HEK293 (cell line): ENCODE measurements around the gene ZNF662.
"Not testable (repeated sequence)": the region's sequence is repeated elsewhere in the genome, so short reads cannot be mapped to it uniquely, and the experiment has no call there.

Experiments
- CTCF ChIA-PET: fragments of 350-600 bp; formaldehyde crosslinking; extraction: SDS; loops from one replicate; lab custom pipeline; 2021; ENCODE audit warnings: antibody characterized with exemption; lab: Yijun Ruan, JAX
- POLR2A ChIA-PET: fragments of 300-600 bp; formaldehyde crosslinking; extraction: SDS; loops from one replicate; lab custom pipeline; 2020; ENCODE audit warnings: antibody characterized with exemption, inconsistent platforms; lab: Yijun Ruan, JAX
- H3K27ac ChIP-seq: fragments of 200-500 bp; sonication (Bioruptor generic); 2 replicates; pipeline ENCODE4 v1.5.1; 2014; ENCODE audit warnings: low read depth, low read length, control low read depth, inconsistent platforms; ENCODE audit errors: extremely low read depth
- H3K36me3 ChIP-seq, 2 experiments: fragments of 200-500 bp in 1 of 2; sonication (Bioruptor generic) in 1 of 2; 1 replicate in 1 of 2; 2 replicates in 1 of 2; pipeline ENCODE4 v1.5.1; 2014 to 2017; ENCODE audit warnings: inconsistent platforms in 2 of 2, low read length in 2 of 2; ENCODE audit not compliant: control insufficient read depth in 2 of 2, insufficient read depth in 1 of 2
- H3K4me1 ChIP-seq: fragments of 200-500 bp; sonication (Bioruptor generic); 2 replicates; pipeline ENCODE4 v1.5.1; 2014; ENCODE audit warnings: mild to moderate bottlenecking, low read length, inconsistent platforms; ENCODE audit not compliant: control insufficient read depth, insufficient read depth
- H3K4me3 ChIP-seq: 2 replicates; pipeline ENCODE4 v1.5.1; 2011; ENCODE audit warnings: low read depth, mild to moderate bottlenecking, control low read depth, low read length, moderate library complexity
- H3K9me3 ChIP-seq: fragments of 200-500 bp; sonication (Bioruptor generic); 2 replicates; pipeline ENCODE4 v1.5.1; 2014; ENCODE audit warnings: low read depth, low read length, inconsistent platforms; ENCODE audit not compliant: control insufficient read depth, insufficient read depth
- FEZF1 ChIP-seq: fragments of 450-650 bp; formaldehyde crosslinking; IDR thresholded peaks from 2 replicates; pipeline ENCODE4 v1.5.1; 2016; ENCODE audit warnings: missing biosample characterization, missing genetic modification characterization
- GLI2 ChIP-seq: fragments of 450-650 bp; formaldehyde crosslinking; IDR thresholded peaks from 2 replicates; pipeline ENCODE4; 2017; ENCODE audit warnings: missing biosample characterization, missing genetic modification characterization, low read depth, borderline replicate concordance
- IKZF3 ChIP-seq: fragments of 450-650 bp; IDR thresholded peaks from 2 replicates; pipeline ENCODE4 v1.5.0; 2018; ENCODE audit warnings: missing biosample characterization, mild to moderate bottlenecking, missing genetic modification characterization, moderate library complexity
- KLF1 ChIP-seq: fragments of 450-650 bp; formaldehyde crosslinking; IDR thresholded peaks from 2 replicates; pipeline ENCODE4 v1.5.1; 2016; ENCODE audit warnings: missing biosample characterization, missing genetic modification characterization
- KLF8 ChIP-seq: fragments of 450-650 bp; formaldehyde crosslinking; IDR thresholded peaks from 2 replicates; pipeline ENCODE4 v1.5.1; 2016; ENCODE audit warnings: missing biosample characterization, missing genetic modification characterization
- MZF1 ChIP-seq: fragments of 450-650 bp; formaldehyde crosslinking; IDR thresholded peaks from 2 replicates; pipeline ENCODE4 v1.5.1; 2017; ENCODE audit warnings: missing biosample characterization, missing genetic modification characterization, borderline replicate concordance
- OVOL3 ChIP-seq: fragments of 450-650 bp; formaldehyde crosslinking; IDR thresholded peaks from 2 replicates; pipeline ENCODE4 v1.5.1; 2016; ENCODE audit warnings: missing biosample characterization, missing genetic modification characterization
- SP2 ChIP-seq: fragments of 450-650 bp; formaldehyde crosslinking; IDR thresholded peaks from 2 replicates; pipeline ENCODE4 v1.5.1; 2016; ENCODE audit warnings: missing biosample characterization, missing genetic modification characterization
- SP7 ChIP-seq: fragments of 450-650 bp; formaldehyde crosslinking; IDR thresholded peaks from 2 replicates; pipeline ENCODE4 v1.5.1; 2016; ENCODE audit warnings: missing biosample characterization, missing genetic modification characterization
- ZBTB20 ChIP-seq: fragments of 450-650 bp; formaldehyde crosslinking; IDR thresholded peaks from 2 replicates; pipeline ENCODE4 v1.5.1; 2016; ENCODE audit warnings: missing biosample characterization, missing genetic modification characterization
- ZBTB44 ChIP-seq: fragments of 450-650 bp; IDR thresholded peaks from 2 replicates; pipeline ENCODE4 v1.5.1; 2018; ENCODE audit warnings: missing biosample characterization, mild to moderate bottlenecking, missing genetic modification characterization
- ZNF335 ChIP-seq: fragments of 450-650 bp; formaldehyde crosslinking; conservative IDR thresholded peaks from 2 replicates; pipeline ENCODE4 v1.5.1; 2016; ENCODE audit warnings: missing biosample characterization, missing genetic modification characterization
- ZNF398 ChIP-seq: fragments of 450-650 bp; formaldehyde crosslinking; IDR thresholded peaks from 2 replicates; pipeline ENCODE4 v1.5.1; 2017; ENCODE audit warnings: missing biosample characterization, missing genetic modification characterization
- ZNF518A ChIP-seq: fragments of 450-650 bp; formaldehyde crosslinking; conservative IDR thresholded peaks from 2 replicates; pipeline ENCODE4 v1.5.1; 2016; ENCODE audit warnings: low read depth, missing biosample characterization, missing genetic modification characterization
- ZNF600 ChIP-seq: fragments of 450-650 bp; formaldehyde crosslinking; IDR thresholded peaks from 2 replicates; pipeline ENCODE4 v1.5.1; 2016; ENCODE audit warnings: missing biosample characterization, missing genetic modification characterization
- ZNF610 ChIP-seq: fragments of 450-650 bp; formaldehyde crosslinking; IDR thresholded peaks from 2 replicates; pipeline ENCODE4 v1.5.1; 2016; ENCODE audit warnings: missing biosample characterization, missing genetic modification characterization, borderline replicate concordance
- ZNF654 ChIP-seq: fragments of 450-650 bp; formaldehyde crosslinking; IDR thresholded peaks from 2 replicates; pipeline ENCODE4 v1.5.1; 2016; ENCODE audit warnings: low read depth, missing biosample characterization, missing genetic modification characterization
- ZXDB ChIP-seq: fragments of 450-650 bp; formaldehyde crosslinking; IDR thresholded peaks from 2 replicates; pipeline ENCODE4 v1.5.1; 2016; ENCODE audit warnings: missing biosample characterization, missing genetic modification characterization

Gene ZNF662

GRCh38 chr3:42880601-42881451 lies 25.1 kb upstream of the ZNF662 start (continued):
- TF ChIP-seq ZNF518A (tag by site-specific recombination) (peak; percentile 72), MZF1 (no peak), KLF8 (tag by site-specific recombination) (peak; percentile 65), ZNF600 (tag by site-specific recombination) (peak; percentile 61; the same call in 1 of the 2 replicates), ZNF610 (tag by site-specific recombination) (no peak), SP7 (tag by site-specific recombination) (peak; percentile 58), SP2 (peak; percentile 55), ZXDB (peak; percentile 61), GLI2 (no peak), ZBTB20 (tag by site-specific recombination) (peak; percentile 15; the same call in 1 of the 2 replicates), OVOL3 (tag by site-specific recombination) (no peak), KLF1 (tag by site-specific recombination) (peak; percentile 71), ZNF398 (no peak; the same call in 1 of the 2 replicates), ZBTB44 (tag by site-specific recombination) (no peak), ZNF654 (tag by site-specific recombination) (peak; percentile 78), FEZF1 (tag by site-specific recombination) (no peak), ZNF335 (tag by site-specific recombination) (peak; percentile 84), IKZF3 (no peak)

GRCh38 chr3:42883251-42883930 lies 22.6 kb upstream of the ZNF662 start:
- H3K36me3 ChIP-seq, H3K27ac ChIP-seq, H3K9me3 ChIP-seq, POLR2A ChIA-PET, H3K4me1 ChIP-seq, H3K4me3 ChIP-seq: not testable (repeated sequence)
- CTCF ChIA-PET, result interaction anchor here (1.4 kb wide), 1 partner anchor 8 kb away, joined by 7 read pairs; no protein-coding TSS in a partner anchor
